ENCODE results near the gene PLEKHA7.
"Not testable (repeated sequence)": the region's sequence is repeated elsewhere in the genome, so short reads cannot be mapped to it uniquely, and the experiment has no call there.

PLEKHA7 gene

GRCh38 chr11:17010851-17011420 is 3.3 kb downstream of the PLEKHA7 start:
- H3K4me3 ChIP-seq (ENCODE audit: low read length): no peak overlapping the region
- DNase-seq (ENCODE audit: low read depth, low spot score): no peak

- DNase-seq (ENCODE audit: low read depth, low spot score): no peak
- H3K4me3 ChIP-seq (ENCODE audit: low read length): no peak overlapping the region
Observed at GRCh38 chr11:17008099-17008498, 6.1 kb downstream of the PLEKHA7 start.

- no peak for DNase-seq (ENCODE audit: low read depth, low spot score)
- H3K4me3 ChIP-seq (ENCODE audit: low read length): no peak overlapping the region
Observed at GRCh38 chr11:17005646-17006045, 8.6 kb downstream of the PLEKHA7 start.

DNA sequence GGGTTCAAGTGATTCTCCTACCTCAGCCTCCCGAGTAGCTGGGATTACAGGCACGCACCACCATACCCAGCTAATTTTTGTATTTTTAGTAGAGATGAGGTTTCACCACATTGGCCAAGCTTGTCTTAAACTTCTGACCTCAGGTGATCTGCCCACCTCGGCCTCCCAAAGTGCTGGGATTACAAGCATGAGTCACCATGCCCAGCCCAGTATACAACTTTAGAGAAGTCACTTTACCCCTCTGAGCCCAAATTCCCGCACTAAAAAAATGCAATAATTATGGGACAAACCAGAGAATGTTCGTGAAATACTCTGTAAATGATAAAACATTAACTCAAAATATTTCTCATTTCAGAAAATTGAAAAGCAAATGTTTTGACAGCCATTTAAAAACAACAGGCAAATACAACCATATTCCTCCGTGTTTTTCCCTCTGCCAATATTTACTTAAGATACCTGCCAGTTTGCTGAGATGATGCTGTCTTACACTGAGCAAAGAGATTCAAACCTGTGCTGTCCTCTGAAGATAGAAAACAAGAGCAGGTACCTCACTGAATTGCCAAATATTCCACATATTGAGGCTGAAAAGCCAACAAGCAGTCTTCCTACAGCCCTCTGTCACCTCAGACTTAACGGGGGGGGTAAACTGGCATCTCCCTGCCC is 9.6 kb downstream of the PLEKHA7 start:
- H3K4me3 ChIP-seq (ENCODE audit: low read length): no peak overlapping the region
- DNase-seq (ENCODE audit: low read depth, low spot score): no peak

- no peak for DNase-seq (ENCODE audit: low read depth, low spot score)
- H3K4me3 ChIP-seq (ENCODE audit: low read length): no peak overlapping the region
Observed at GRCh38 chr11:17003426-17003825, 10.8 kb downstream of the PLEKHA7 start.

DNA sequence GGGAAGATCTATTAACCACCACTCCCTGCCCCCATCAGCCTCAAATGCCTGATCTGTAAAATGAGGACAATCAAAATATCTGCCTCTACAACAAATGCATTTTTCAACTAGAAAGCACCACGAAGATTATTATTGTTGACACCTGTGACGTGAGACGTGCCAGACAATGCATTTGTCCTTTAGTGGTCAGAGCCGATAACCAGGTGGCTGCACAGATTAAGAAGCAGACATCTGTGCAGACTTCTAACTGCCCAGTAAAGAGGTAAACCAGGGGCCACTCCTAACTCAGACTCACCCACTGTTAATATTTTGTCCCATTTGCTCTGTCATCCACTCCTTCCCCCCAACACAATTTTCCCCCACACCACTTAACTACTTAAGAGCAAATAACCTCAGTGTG is 11.7 kb downstream of the PLEKHA7 start:
- no peak for DNase-seq (ENCODE audit: low read depth, low spot score)
- H3K4me3 ChIP-seq (ENCODE audit: low read length): no peak overlapping the region

DNA sequence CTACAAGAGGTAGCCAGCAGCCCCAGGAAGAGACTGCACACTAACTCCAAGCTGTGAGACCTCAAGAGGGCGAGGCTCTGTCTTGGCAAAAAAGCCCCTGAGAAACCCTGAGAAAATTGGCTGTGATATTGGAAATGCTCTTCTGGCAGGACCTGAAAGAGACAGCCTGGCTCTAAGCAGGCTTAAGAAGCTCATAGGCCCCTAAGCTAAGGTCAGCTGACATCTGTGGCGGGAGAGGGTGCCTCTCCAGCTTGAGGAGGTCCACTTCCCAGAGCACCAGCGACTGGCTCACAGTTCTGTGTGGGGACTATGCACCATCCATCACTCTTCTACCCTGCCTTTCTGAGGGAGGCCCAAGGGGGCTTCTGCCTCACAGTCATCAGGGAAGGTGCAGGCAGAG is 12.4 kb downstream of the PLEKHA7 start:
- DNase-seq (ENCODE audit: low read depth, low spot score): no peak
- H3K4me3 ChIP-seq (ENCODE audit: low read length): no peak overlapping the region

GRCh38 chr11:17000987-17001386 is 13.2 kb downstream of the PLEKHA7 start:
- H3K4me3 ChIP-seq (ENCODE audit: low read length): no peak overlapping the region
- no peak for DNase-seq (ENCODE audit: low read depth, low spot score)

GRCh38 chr11:17000253-17000652 is 14.0 kb downstream of the PLEKHA7 start:
- not testable (repeated sequence) for DNase-seq (ENCODE audit: low read depth, low spot score); H3K4me3 ChIP-seq (ENCODE audit: low read length)

- no peak overlapping the region for H3K4me3 ChIP-seq (ENCODE audit: low read length)
- DNase-seq (ENCODE audit: low read depth, low spot score): no peak
Observed at GRCh38 chr11:16999116-16999515, 15.1 kb downstream of the PLEKHA7 start.

GRCh38 chr11:16997624-16998023 is 16.6 kb downstream of the PLEKHA7 start:
- H3K4me3 ChIP-seq (ENCODE audit: low read length): no peak overlapping the region
- no peak for DNase-seq (ENCODE audit: low read depth, low spot score)

DNA sequence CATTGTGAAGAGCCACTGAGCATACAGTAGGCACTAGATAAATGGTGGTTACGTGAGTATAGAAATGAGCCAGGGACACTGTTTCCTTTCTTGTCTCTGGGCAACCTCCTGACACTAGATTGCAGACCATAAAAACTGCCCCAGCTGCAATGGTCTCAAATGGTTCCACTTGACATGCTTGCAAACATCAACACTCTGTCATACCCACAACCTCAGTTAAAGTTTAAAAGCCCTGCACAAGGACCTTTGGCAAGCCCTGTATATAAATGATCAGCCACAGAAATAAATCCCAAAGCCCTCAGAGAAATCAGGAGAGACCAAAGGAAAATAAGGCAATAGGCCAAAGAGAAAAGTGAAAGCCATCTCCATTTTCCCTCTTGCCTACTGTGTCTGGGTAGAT is 20.7 kb downstream of the PLEKHA7 start:
- H3K4me3 ChIP-seq (ENCODE audit: low read length): no peak overlapping the region
- DNase-seq (ENCODE audit: low read depth, low spot score): no peak

DNA sequence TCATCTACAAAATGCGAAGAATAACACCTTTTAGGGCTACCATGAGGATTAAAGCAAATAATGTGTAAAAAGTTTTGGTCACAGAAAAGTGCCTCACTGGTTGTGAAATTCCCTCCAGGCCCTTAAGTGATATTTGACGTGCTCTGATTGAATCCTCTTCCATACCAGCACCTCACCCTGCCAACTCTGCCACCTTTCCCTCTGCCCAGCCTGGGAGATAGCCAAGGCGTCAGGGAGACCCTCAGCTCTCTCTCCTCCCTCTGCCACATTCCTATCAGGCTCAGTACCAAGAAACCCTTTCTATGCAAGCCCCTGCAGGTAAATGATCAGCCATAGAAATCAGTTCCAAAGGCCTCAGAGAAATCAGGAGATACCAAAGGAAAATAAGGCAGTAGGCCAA is 21.4 kb downstream of the PLEKHA7 start:
- DNase-seq (ENCODE audit: low read depth, low spot score): no peak
- no peak overlapping the region for H3K4me3 ChIP-seq (ENCODE audit: low read length)

- DNase-seq (ENCODE audit: low read depth, low spot score): no peak
- no peak overlapping the region for H3K4me3 ChIP-seq (ENCODE audit: low read length)
Observed at GRCh38 chr11:16989554-16989953, 24.7 kb downstream of the PLEKHA7 start.

DNA sequence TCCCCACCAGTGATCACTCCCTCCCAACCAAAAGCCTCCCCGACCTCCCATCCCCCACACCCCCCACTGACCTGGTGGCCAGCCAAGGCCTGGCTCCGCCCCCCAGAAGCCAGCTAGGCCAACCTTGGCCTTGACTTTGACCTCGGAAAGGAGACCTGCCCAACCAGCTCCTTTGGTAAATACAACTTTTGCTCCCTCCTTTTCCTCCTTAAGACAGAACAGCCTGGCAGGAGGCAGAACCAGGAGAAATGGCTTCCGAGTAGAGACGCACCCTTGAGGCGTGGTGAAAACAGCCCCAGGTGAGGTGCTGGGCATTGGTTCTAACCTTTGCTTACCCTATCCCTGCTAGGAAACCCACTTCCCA is 27.0 kb downstream of the PLEKHA7 start:
- H3K4me3 ChIP-seq (ENCODE audit: low read length): no peak overlapping the region
- no peak for DNase-seq (ENCODE audit: low read depth, low spot score)

DNA sequence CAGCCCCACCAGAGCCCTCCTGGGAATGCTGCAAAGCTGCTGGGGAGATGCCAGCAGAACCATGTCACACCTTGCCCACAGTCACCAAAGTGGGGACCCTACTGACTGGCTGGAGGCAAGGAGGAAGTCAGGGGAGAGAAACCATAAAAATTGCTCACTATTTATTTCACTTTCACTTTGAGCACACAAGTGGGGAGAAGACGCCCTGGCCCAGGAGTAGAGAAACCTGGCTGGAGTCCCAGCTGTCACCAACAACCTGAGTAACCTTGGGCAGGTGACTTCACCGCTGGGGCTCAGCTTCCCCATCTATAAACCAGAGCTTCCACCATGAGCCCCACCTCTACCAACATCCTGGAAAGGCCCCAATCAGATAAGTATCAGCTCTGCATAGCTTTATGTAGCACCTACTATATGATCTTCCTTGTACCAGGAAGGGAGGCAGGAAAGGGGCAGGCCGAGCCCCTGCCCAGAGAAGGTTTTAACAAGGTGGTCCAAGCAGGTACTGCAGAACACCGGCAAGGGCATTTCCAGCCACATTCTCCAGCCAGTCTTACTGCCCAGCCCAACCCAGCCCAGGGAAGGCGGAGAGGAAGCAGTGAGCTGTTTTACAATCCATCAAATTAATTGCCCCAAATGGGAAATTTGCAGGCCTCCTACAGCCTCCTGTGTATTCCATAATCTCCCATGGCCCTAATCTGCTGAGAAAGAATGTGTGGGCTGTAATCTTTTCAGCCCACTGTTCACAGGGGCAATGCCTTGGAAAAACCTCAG is 27.6 kb downstream of the PLEKHA7 start:
- H3K4me3 ChIP-seq (ENCODE audit: low read length): no peak overlapping the region
- DNase-seq (ENCODE audit: low read depth, low spot score): peak; percentile 37

GRCh38 chr11:16985297-16985696 is 28.9 kb downstream of the PLEKHA7 start:
- no peak for DNase-seq (ENCODE audit: low read depth, low spot score)

GRCh38 chr11:16984229-16984628 is 30.0 kb downstream of the PLEKHA7 start:
- DNase-seq (ENCODE audit: low read depth, low spot score): no peak
- H3K4me3 ChIP-seq (ENCODE audit: low read length): no peak overlapping the region

More at GRCh38 chr11:16985297-16985696, 28.9 kb downstream of the PLEKHA7 start:
- H3K4me3 ChIP-seq (ENCODE audit: low read length): no peak overlapping the region

- H3K4me3 ChIP-seq (ENCODE audit: low read length): no peak overlapping the region
- DNase-seq (ENCODE audit: low read depth, low spot score): no peak
Observed at GRCh38 chr11:16982809-16983208, 31.4 kb downstream of the PLEKHA7 start.

- no peak for DNase-seq (ENCODE audit: low read depth, low spot score)
- H3K4me3 ChIP-seq (ENCODE audit: low read length): no peak overlapping the region
Observed at GRCh38 chr11:16982256-16982671, 31.9 kb downstream of the PLEKHA7 start.

Measured in Jurkat, Clone E6-1 (cell line).